Aorta (tissue), 5 donors: Measurements from ENCODE around the gene HDAC9. TPM values are rescaled to one million over a fixed set of nuclear protein-coding genes. Genes with fewer than 3 reads are reported as not detected.
A peak's percentile ranks its signal among the peaks of the same experiment; 100 is the strongest.

Experiments
- ATAC-seq: fragments of 200-7000 bp; cut with Tn5 transposase; one replicate; pipeline ENCODE4 v1.9.1; 2022; ENCODE audit warnings: moderate library complexity; ENCODE audit not compliant: low FRiP score
- DNase-seq, 2 donors: peaks; one replicate each; pipeline ENCODE4 v3.0.0-alpha.2; 2020
- H3K27ac ChIP-seq, 2 donors: one replicate each; pipeline ENCODE4 v1.5.1; 2013; ENCODE audit warnings: low read length in 2 of 2, mild to moderate bottlenecking in 2 of 2, moderate library complexity in 2 of 2, control low read depth in 1 of 2, inconsistent platforms in 1 of 2, low read depth in 1 of 2
- H3K27me3 ChIP-seq, 2 donors: one replicate each; pipeline ENCODE4 v1.6.1; 2013; ENCODE audit warnings: control low read depth in 1 of 2, low read length in 1 of 2, mild to moderate bottlenecking in 1 of 2, moderate library complexity in 1 of 2; ENCODE audit not compliant: insufficient read depth in 2 of 2, control insufficient read depth in 1 of 2
- H3K36me3 ChIP-seq, 2 donors: one replicate each; pipeline ENCODE4 v1.6.1; 2013; ENCODE audit warnings: control low read depth in 1 of 2, low read length in 1 of 2, mild to moderate bottlenecking in 1 of 2; ENCODE audit not compliant: insufficient read depth in 2 of 2, control insufficient read depth in 1 of 2
- H3K4me1 ChIP-seq, 2 donors: one replicate each; pipeline ENCODE4 v1.6.1; 2013; ENCODE audit warnings: low read length in 2 of 2, control low read depth in 1 of 2, mild to moderate bottlenecking in 1 of 2, moderate library complexity in 1 of 2; ENCODE audit not compliant: insufficient read depth in 2 of 2, control insufficient read depth in 1 of 2
- H3K4me3 ChIP-seq, 2 donors: one replicate each; pipeline ENCODE4 v1.5.1; 2013; ENCODE audit warnings: low read length in 2 of 2, control low read depth in 1 of 2, mild to moderate bottlenecking in 1 of 2
- H3K9me3 ChIP-seq: one replicate; pipeline ENCODE4 v1.6.1; 2013; ENCODE audit warnings: mild to moderate bottlenecking, low read length; ENCODE audit not compliant: control insufficient read depth
- whole genome bisulfite sequencing, 2 donors: extraction: QIAGEN DNeasy Blood & Tissue Kit; methylation state at CpG; one replicate each; pipeline ENCODE4 v1.1.7; 2013; 5-methylcytosine and 5-hydroxymethylcytosine counted together
- intact Hi-C, 2 donors: fragments of 100-400 bp; cut with DNase I; formaldehyde crosslinking; loops; one replicate each; pipeline versions ENCODE4 v1.14.2 to v1.15.0; 2022
- polyA plus RNA-seq, 2 donors: library from polyadenylated mRNA; stranded (reverse); fragments of 200-250 nt; gene quantifications; one replicate each; pipeline ENCODE4 v1.2.3, GENCODE V29; 2013
- total RNA-seq, 2 donors: library from RNA; stranded (reverse); fragmentation: NEBNext Ultra II Directional; extraction: Animal tissue kit (Norgen Biotek cat#: 25700); gene quantifications; one replicate each; pipeline ENCODE4 v1.2.1, GENCODE V29; 2021
- donor health status: healthy with polysubstance abuse.
- donor health status: Bipolar disorder and iron deficiency.
- donor health status: DM: no; HTN: no; CAD: no.
- donor health status: DM: no; HTN: no; CAD: no.
- donor health status: DM: yes; HTN: yes; CAD: no.

Gene HDAC9
- total and polyA plus RNA-seq, 4 donors: 9.1 to 122 (median 31.2) TPM

- Histone ChIP-seq H3K27me3 (no peaks in the 10 kb centered on the region), H3K4me1 (peaks cover 0 to 2% of the 10 kb centered on the region in 2 donors), H3K36me3 (peaks cover 0 to 8% of the 10 kb centered on the region in 2 donors), H3K9me3 (no peaks in the 10 kb centered on the region), H3K4me3 (no peak overlapping the region), H3K27ac (no peak overlapping the region)
- ATAC-seq (no peak), DNase-seq (no peak)
- intact Hi-C loops: no loop called here
- WGBS, 2 donors: 84 to 91% methylated on average over 9 of the region's 9 CpGs
These were observed 153.6 kb downstream of the HDAC9 start for GRCh38 chr7:18648849-18649758.

DNA sequence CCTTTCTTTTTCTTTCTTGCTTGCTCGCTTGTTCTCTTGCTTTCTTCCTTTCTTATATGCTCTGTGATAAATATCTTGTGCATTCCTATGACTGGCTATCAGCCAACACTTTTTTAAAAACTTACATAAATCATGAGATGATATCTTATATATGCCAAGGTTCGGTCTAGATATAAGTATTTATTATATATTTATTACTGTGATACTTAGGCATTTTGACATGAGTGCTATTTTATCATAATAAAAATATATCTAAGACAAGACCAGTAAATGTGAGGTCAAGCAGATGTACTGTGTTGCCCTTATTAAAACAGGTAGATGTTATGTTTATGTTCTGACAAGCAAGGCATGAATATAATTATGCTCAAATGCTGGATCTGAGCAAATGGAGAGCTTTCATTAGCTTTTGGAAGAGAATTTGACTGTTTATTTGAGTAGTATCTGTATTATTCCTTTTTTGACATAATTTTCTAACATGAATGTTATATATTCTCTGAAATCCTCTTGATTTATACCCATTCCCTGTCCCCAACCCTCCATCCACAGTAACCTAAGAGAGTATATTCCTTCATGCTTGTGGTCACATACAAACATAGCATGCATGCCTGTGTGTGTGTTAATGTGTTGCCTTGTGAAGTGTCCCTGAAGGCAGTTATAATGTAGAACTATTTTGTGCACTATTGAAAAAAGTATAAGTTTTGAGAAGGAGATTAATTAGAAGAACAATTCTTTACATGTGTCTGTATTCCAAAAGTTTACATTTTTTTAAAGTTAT, 158.0 kb downstream of the HDAC9 start:
- 85 to 88% methylated on average over 2 of the region's 2 CpGs for WGBS, 2 donors
- no peak for DNase-seq
- intact Hi-C loops: no loop called here

DNA sequence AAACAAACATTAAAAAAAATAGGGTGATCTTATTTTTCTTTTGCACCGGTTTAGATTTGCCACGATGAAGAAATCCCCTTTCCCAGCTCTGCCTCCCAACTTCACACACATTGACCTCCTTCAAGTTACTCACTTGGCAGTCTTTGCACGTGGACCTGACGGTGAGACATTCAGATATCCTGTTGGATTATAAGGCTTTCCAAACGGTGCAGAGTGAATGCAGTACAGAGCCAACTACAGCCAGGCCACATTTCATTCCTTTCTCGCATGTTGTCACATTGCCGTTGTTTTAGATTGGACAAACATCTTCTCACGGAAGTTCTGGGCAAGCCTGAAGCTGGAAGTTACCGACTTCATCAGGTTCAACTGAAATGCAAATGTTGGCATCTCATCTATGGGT, 159.2 kb downstream of the HDAC9 start:
- no peak for ATAC-seq
- DNase-seq: no peak
- no peaks in the 10 kb centered on the region for H3K27me3 ChIP-seq
- no peak overlapping the region for H3K4me3 ChIP-seq
- peaks cover 0 to under 1% of the 10 kb centered on the region in 2 donors for H3K36me3 ChIP-seq
- peak overlapping the region; percentile 28 to 44 for H3K27ac ChIP-seq
- peaks cover 2 to 9% of the 10 kb centered on the region in 2 donors for H3K4me1 ChIP-seq
- WGBS, 2 donors: 9 to 24% methylated on average over 9 of the region's 9 CpGs
- intact Hi-C loops: no loop called here
- H3K9me3 ChIP-seq: no peaks in the 10 kb centered on the region

More for the DNA sequence above, 158.0 kb downstream of the HDAC9 start:
- ATAC-seq: no peak
- Histone ChIP-seq H3K27ac (no peak overlapping the region), H3K27me3 (no peaks in the 10 kb centered on the region), H3K9me3 (no peaks in the 10 kb centered on the region), H3K36me3 (peaks cover 0 to 3% of the 10 kb centered on the region in 2 donors), H3K4me3 (no peak overlapping the region), H3K4me1 (peaks cover 2 to 6% of the 10 kb centered on the region in 2 donors)

GRCh38 chr7:18655506-18655905, 160.0 kb downstream of the HDAC9 start:
- Histone ChIP-seq H3K27ac (peak overlapping the region in 1 of 2 donors; percentile 67), H3K9me3 (no peaks in the 10 kb centered on the region), H3K36me3 (no peaks in the 10 kb centered on the region), H3K27me3 (no peaks in the 10 kb centered on the region), H3K4me1 (peaks cover 2 to 9% of the 10 kb centered on the region in 2 donors), H3K4me3 (no peak overlapping the region)
- WGBS, 2 donors: 40 to 57% methylated on average over 3 of the region's 3 CpGs
- intact Hi-C loops: no loop called here
- DNase-seq (no peak), ATAC-seq (no peak)

- Histone ChIP-seq H3K36me3 (no peaks in the 10 kb centered on the region), H3K9me3 (no peaks in the 10 kb centered on the region), H3K27ac (peak overlapping the region in 1 of 2 donors; percentile 67), H3K4me1 (peaks cover 2 to 9% of the 10 kb centered on the region in 2 donors), H3K4me3 (no peak overlapping the region), H3K27me3 (no peaks in the 10 kb centered on the region)
- intact Hi-C loops: no loop called here
- ATAC-seq: no peak
- no peak for DNase-seq
- WGBS, 2 donors: 92 to 97% methylated on average over 1 of the region's 1 CpG
These were observed 160.4 kb downstream of the HDAC9 start for GRCh38 chr7:18655912-18656311.

GRCh38 chr7:18656362-18656761, 160.8 kb downstream of the HDAC9 start:
- Histone ChIP-seq H3K27ac (no peak overlapping the region), H3K36me3 (no peaks in the 10 kb centered on the region), H3K27me3 (no peaks in the 10 kb centered on the region), H3K9me3 (no peaks in the 10 kb centered on the region), H3K4me3 (no peak overlapping the region), H3K4me1 (peaks cover 2 to 9% of the 10 kb centered on the region in 2 donors)
- no peak for DNase-seq
- intact Hi-C loops: no loop called here
- ATAC-seq: no peak

GRCh38 chr7:18659746-18660145, 164.2 kb downstream of the HDAC9 start:
- no peak overlapping the region for H3K4me3 ChIP-seq
- WGBS, 2 donors: 77 to 79% methylated on average over 5 of the region's 5 CpGs
- ATAC-seq (no peak), DNase-seq (no peak)
- H3K27me3 ChIP-seq: no peaks in the 10 kb centered on the region
- peak overlapping the region in 1 of 2 donors; percentile 45 for H3K27ac ChIP-seq
- intact Hi-C loops: loop anchor here in 1 of 2 donors (10.0 kb wide), 1 partner anchor 165 kb away; the partner anchor contains the start of gene HDAC9
- H3K4me1 ChIP-seq: peaks cover 0 to 9% of the 10 kb centered on the region in 2 donors
- no peaks in the 10 kb centered on the region for H3K36me3 ChIP-seq
- H3K9me3 ChIP-seq: no peaks in the 10 kb centered on the region

DNA sequence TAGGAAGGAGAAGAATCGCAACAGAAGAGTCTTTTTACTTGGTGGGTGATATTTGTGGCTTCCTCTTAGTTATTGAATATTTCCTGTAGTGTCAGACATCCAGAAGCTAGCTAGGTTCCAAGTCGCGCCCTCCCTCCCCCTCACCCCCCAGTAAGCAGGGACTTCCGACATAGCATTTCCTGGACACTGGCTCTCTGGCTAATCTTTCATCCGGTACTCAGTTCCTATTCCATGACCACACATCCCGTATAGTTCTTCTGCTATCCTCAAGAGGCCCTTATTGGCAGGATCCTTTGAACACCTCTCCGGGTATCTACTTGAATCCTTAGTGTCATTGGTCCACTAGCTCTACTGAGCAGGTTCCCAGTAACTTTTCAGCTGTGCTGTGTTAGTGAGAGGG, 167.8 kb downstream of the HDAC9 start:
- Histone ChIP-seq H3K36me3 (no peaks in the 10 kb centered on the region), H3K27ac (no peak overlapping the region), H3K27me3 (no peaks in the 10 kb centered on the region), H3K9me3 (no peaks in the 10 kb centered on the region), H3K4me1 (peaks cover 0 to 6% of the 10 kb centered on the region in 2 donors), H3K4me3 (no peak overlapping the region)
- ATAC-seq (no peak), DNase-seq (no peak)
- WGBS, 2 donors: 93 to 94% methylated on average over 7 of the region's 7 CpGs
- intact Hi-C loops: loop anchor here in 1 of 2 donors (10.0 kb wide), 1 partner anchor 169 kb away; the partner anchor contains the start of gene HDAC9
